GM23338 (cell line): ENCODE measurements around the gene GCN1.

ENCODE experiments used
- CREB1 ChIP-seq: fragments of 250-450 bp; sonication (Bioruptor Pico); IDR thresholded peaks from 2 replicates; pipeline ENCODE4 v1.5.0; 2020; ENCODE audit warnings: low read depth, mild to moderate bottlenecking, moderate library complexity
- EZH2 ChIP-seq: fragments of 200-600 bp; sonication (generic); IDR thresholded peaks from one replicate; pipeline ENCODE4 v1.8.0; 2017; ENCODE audit warnings: antibody characterized with exemption, mild to moderate bottlenecking, low read depth; ENCODE audit not compliant: unreplicated experiment
- EZH2phosphoT487 ChIP-seq: fragments of 200-600 bp; sonication (generic); IDR thresholded peaks from one replicate; pipeline ENCODE4 v1.8.1; 2018; ENCODE audit warnings: antibody characterized with exemption; ENCODE audit not compliant: unreplicated experiment
- JUNB ChIP-seq: IDR thresholded peaks from one replicate; pipeline ENCODE4 v1.6.1; 2016; ENCODE audit warnings: antibody characterized with exemption; ENCODE audit not compliant: unreplicated experiment
- NANOG ChIP-seq: IDR thresholded peaks from 2 replicates; pipeline ENCODE4 v1.6.1; 2016; ENCODE audit warnings: antibody characterized with exemption, borderline replicate concordance
- POLR2AphosphoS5 ChIP-seq: IDR thresholded peaks from 2 replicates; pipeline ENCODE4 v1.6.1; 2016; ENCODE audit warnings: antibody characterized with exemption, low read depth
- STAT1 ChIP-seq: IDR thresholded peaks from one replicate; pipeline ENCODE4 v1.6.1; 2016; ENCODE audit warnings: antibody characterized with exemption; ENCODE audit not compliant: unreplicated experiment
- ZNF114 ChIP-seq: fragments of 250-450 bp; sonication (Bioruptor Pico); IDR thresholded peaks from 2 replicates; pipeline ENCODE4 v1.5.0; 2020; ENCODE audit warnings: mild to moderate bottlenecking, moderate library complexity
- ZNF331 ChIP-seq: fragments of 250-450 bp; sonication (Bioruptor Pico); IDR thresholded peaks from 2 replicates; pipeline ENCODE4 v1.5.0; 2020; ENCODE audit warnings: low read depth, mild to moderate bottlenecking, moderate library complexity
- TF ChIP-seq, protein P1 (sequence below), 2 experiments: fragments of 200-600 bp in 1 of 2; sonication (generic) in 1 of 2; conservative IDR thresholded peaks; 2 replicates each; pipeline versions ENCODE4 v1.5.1 to v1.6.1; 2016 to 2017; ENCODE audit warnings: antibody characterized with exemption in 2 of 2, low read depth in 2 of 2, mild to moderate bottlenecking in 2 of 2, moderate library complexity in 1 of 2
- TF ChIP-seq, protein P2 (sequence below): IDR thresholded peaks from one replicate; pipeline ENCODE4 v1.6.1; 2018; ENCODE audit warnings: antibody characterized with exemption; ENCODE audit not compliant: unreplicated experiment
- TF ChIP-seq, protein P3 (sequence below): IDR thresholded peaks from 2 replicates; pipeline ENCODE4 v1.6.1; 2016; ENCODE audit warnings: antibody characterized with exemption

DNA sequence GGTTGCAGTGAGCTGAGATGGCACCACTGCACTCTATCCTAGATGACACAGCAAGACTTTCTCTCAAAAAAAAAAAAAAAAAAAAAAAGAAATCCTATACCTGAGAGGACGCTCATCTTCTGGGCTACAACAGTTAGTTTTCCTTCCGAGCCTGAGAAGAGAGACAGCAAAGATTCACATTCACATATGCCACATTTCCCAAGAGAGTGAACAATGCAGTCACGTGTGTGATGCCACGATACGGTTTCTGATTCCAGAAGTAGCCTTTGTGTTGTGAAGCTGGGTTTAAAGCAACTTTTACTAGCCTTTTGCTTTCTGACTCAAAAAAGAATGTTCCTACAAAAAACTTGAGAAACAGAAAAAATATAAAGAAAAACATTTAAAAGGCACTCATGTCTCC, 19.5 kb downstream of the GCN1 start:
- TF ChIP-seq, protein P1, sequence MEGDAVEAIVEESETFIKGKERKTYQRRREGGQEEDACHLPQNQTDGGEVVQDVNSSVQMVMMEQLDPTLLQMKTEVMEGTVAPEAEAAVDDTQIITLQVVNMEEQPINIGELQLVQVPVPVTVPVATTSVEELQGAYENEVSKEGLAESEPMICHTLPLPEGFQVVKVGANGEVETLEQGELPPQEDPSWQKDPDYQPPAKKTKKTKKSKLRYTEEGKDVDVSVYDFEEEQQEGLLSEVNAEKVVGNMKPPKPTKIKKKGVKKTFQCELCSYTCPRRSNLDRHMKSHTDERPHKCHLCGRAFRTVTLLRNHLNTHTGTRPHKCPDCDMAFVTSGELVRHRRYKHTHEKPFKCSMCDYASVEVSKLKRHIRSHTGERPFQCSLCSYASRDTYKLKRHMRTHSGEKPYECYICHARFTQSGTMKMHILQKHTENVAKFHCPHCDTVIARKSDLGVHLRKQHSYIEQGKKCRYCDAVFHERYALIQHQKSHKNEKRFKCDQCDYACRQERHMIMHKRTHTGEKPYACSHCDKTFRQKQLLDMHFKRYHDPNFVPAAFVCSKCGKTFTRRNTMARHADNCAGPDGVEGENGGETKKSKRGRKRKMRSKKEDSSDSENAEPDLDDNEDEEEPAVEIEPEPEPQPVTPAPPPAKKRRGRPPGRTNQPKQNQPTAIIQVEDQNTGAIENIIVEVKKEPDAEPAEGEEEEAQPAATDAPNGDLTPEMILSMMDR (conservative IDR thresholded peaks at IDR 0.05; ENCODE audit: low read depth in 2 of 2), result no peak
- TF ChIP-seq EZH2 (no peak), JUNB (no peak), POLR2AphosphoS5 (no peak), ZNF331 (CRISPR knock-in tag) (no peak), NANOG (no peak), CREB1 (CRISPR knock-in tag) (no peak), EZH2phosphoT487 (no peak), ZNF114 (no peak), STAT1 (no peak)
- TF ChIP-seq, protein P2, sequence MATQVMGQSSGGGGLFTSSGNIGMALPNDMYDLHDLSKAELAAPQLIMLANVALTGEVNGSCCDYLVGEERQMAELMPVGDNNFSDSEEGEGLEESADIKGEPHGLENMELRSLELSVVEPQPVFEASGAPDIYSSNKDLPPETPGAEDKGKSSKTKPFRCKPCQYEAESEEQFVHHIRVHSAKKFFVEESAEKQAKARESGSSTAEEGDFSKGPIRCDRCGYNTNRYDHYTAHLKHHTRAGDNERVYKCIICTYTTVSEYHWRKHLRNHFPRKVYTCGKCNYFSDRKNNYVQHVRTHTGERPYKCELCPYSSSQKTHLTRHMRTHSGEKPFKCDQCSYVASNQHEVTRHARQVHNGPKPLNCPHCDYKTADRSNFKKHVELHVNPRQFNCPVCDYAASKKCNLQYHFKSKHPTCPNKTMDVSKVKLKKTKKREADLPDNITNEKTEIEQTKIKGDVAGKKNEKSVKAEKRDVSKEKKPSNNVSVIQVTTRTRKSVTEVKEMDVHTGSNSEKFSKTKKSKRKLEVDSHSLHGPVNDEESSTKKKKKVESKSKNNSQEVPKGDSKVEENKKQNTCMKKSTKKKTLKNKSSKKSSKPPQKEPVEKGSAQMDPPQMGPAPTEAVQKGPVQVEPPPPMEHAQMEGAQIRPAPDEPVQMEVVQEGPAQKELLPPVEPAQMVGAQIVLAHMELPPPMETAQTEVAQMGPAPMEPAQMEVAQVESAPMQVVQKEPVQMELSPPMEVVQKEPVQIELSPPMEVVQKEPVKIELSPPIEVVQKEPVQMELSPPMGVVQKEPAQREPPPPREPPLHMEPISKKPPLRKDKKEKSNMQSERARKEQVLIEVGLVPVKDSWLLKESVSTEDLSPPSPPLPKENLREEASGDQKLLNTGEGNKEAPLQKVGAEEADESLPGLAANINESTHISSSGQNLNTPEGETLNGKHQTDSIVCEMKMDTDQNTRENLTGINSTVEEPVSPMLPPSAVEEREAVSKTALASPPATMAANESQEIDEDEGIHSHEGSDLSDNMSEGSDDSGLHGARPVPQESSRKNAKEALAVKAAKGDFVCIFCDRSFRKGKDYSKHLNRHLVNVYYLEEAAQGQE, result no peak
- TF ChIP-seq, protein P3, sequence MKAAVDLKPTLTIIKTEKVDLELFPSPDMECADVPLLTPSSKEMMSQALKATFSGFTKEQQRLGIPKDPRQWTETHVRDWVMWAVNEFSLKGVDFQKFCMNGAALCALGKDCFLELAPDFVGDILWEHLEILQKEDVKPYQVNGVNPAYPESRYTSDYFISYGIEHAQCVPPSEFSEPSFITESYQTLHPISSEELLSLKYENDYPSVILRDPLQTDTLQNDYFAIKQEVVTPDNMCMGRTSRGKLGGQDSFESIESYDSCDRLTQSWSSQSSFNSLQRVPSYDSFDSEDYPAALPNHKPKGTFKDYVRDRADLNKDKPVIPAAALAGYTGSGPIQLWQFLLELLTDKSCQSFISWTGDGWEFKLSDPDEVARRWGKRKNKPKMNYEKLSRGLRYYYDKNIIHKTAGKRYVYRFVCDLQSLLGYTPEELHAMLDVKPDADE, result no peak
